ENCODE data around the gene CEACAM18. TPM values are rescaled to one million over a fixed set of nuclear protein-coding genes. Genes with fewer than 3 reads are reported as not detected.

The CEACAM18 gene
- total and polyA plus RNA-seq, 2 donors (not counting 1 experiment from before 2014, with no cell fraction given), result not detected

DNA sequence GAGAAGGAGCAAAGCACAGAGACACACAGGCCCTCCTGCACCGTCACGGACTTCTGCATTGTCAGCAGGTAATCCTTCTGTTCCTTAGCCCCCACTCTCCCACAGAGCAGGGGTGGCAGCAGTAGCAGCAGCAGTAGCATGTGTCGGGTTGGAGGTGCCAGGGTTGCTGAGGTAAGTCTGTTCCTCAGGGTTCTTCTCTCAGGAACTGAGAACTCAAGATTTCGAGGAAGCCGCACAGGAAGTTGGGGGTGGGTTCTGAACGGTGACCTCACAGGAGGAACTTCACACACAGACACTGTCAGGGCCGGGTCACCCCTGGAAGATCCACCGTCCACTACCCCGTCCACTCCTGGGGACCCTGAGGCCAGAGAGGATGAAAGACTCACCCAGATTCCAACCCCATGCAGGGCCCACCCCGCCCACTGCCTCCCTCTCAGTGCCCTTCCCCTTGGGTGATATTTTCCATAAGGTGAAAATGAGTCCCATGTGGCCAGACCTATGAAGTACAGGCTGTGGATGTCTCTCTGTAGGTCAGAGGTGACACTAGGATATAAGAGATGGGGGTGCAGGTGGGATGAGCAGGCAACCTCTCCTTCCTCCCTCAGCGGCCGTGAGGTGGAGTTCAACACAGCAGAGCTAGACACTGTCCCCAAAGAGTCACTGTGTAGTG lies 23.4 kb downstream of the CEACAM18 start, which contains the start of gene SIGLEC12:
SIGLEC12 (minus strand) TSS at position 207 of the 670 bp plus-strand sequence; CDS start at position 140, 67 bp downstream.
- peaks cover 15% of the 10 kb centered on the region for H3K4me1 Mint-ChIP-seq
- intact Hi-C loops (cut with micrococcal nuclease), result no loop called here
- Histone ChIP-seq H3K4me3 (ENCODE audit: control extremely low read depth in 1 of 5, extremely low read depth in 1 of 5, insufficient read depth in 1 of 5, low read depth in 2 of 5, low read length in 4 of 5) (peak within 1 kb of the TSS in 1 of 5 experiments; percentile 14), H3K9ac (ENCODE audit: low read length) (peak within 1 kb of the TSS; percentile 25), H3K79me2 (ENCODE audit: control insufficient read depth, insufficient read depth, low read length) (no peaks in the 10 kb centered on the region), H3K4me2 (replicated peaks; ENCODE audit: low read depth, low read length, poor library complexity, severe bottlenecking) (peak within 1 kb of the TSS; percentile 60), H2AFZ (ENCODE audit: insufficient read depth, low read depth, low read length, poor library complexity, severe bottlenecking) (peak within 1 kb of the TSS; percentile 50), H3K27ac (ENCODE audit: low read length in 2 of 2) (no peak within 1 kb of the TSS), H4K20me1 (ENCODE audit: control insufficient read depth, insufficient read depth, low read length, poor library complexity, severe bottlenecking) (no peaks in the 10 kb centered on the region), H3K4me1 (ENCODE audit: control insufficient read depth in 2 of 2, insufficient read depth in 2 of 2, low read length in 2 of 2) (peaks cover 9 to 14% of the 10 kb centered on the region in 2 donors), H3K36me3 (replicated peaks in 1 of 2; ENCODE audit: control extremely low read depth in 1 of 2, control insufficient read depth in 1 of 2, extremely low read depth in 1 of 2, insufficient read depth in 2 of 2, low read length in 1 of 2) (no peaks in the 10 kb centered on the region), H3K27me3 (replicated peaks in 1 of 4; ENCODE audit: control extremely low read depth in 1 of 4, control insufficient read depth in 3 of 4, insufficient read depth in 4 of 4, low read length in 3 of 4) (no peaks in the 10 kb centered on the region), H3K9me3 (ENCODE audit: control extremely low read depth in 1 of 3, control insufficient read depth in 2 of 3, insufficient read depth in 1 of 3, low read length in 2 of 3) (peaks cover 0 to 6% (median 0%) of the 10 kb centered on the region in 3 donors)
- H3K9me3 Mint-ChIP-seq (ENCODE audit: insufficient read depth), result no peaks in the 10 kb centered on the region
- ATAC-seq (ENCODE audit: low read depth), result peak; percentile 21
- TF ChIP-seq EZH2 (IDR thresholded peaks at IDR 0.05; ENCODE audit: borderline replicate concordance, insufficient read depth, low read depth, low read length, poor library complexity, severe bottlenecking), result no peak
- WGBS (ENCODE audit: insufficient coverage), result 9% methylated on average over 6 of the region's 12 CpGs
- peak; percentile 43 for DNase-seq
- peaks cover 4% of the 10 kb centered on the region for H3K27me3 Mint-ChIP-seq
- peak within 1 kb of the TSS; percentile 15 for H3K27ac Mint-ChIP-seq
- peak within 1 kb of the TSS; percentile 44 for H3K4me3 Mint-ChIP-seq
- ChIA-PET POLR2A (no interaction called here), CTCF (no interaction called here)

- no peak overlapping the region for H3K27ac Mint-ChIP-seq
- Histone ChIP-seq H3K27ac (ENCODE audit: low read length in 2 of 2) (no peak overlapping the region), H4K20me1 (ENCODE audit: control insufficient read depth, insufficient read depth, low read length, poor library complexity, severe bottlenecking) (no peaks in the 10 kb centered on the region), H3K9ac (ENCODE audit: low read length) (no peak overlapping the region), H3K4me3 (ENCODE audit: control extremely low read depth in 1 of 5, extremely low read depth in 1 of 5, insufficient read depth in 1 of 5, low read depth in 2 of 5, low read length in 4 of 5) (no peak overlapping the region), H3K36me3 (replicated peaks in 1 of 2; ENCODE audit: control extremely low read depth in 1 of 2, control insufficient read depth in 1 of 2, extremely low read depth in 1 of 2, insufficient read depth in 2 of 2, low read length in 1 of 2) (no peaks in the 10 kb centered on the region), H3K79me2 (ENCODE audit: control insufficient read depth, insufficient read depth, low read length) (no peaks in the 10 kb centered on the region), H2AFZ (ENCODE audit: insufficient read depth, low read depth, low read length, poor library complexity, severe bottlenecking) (no peak overlapping the region), H3K27me3 (replicated peaks in 1 of 4; ENCODE audit: control extremely low read depth in 1 of 4, control insufficient read depth in 3 of 4, insufficient read depth in 4 of 4, low read length in 3 of 4) (no peaks in the 10 kb centered on the region), H3K4me1 (ENCODE audit: control insufficient read depth in 2 of 2, insufficient read depth in 2 of 2, low read length in 2 of 2) (peaks cover 9 to 14% of the 10 kb centered on the region in 2 donors), H3K9me3 (ENCODE audit: control extremely low read depth in 1 of 3, control insufficient read depth in 2 of 3, insufficient read depth in 1 of 3, low read length in 2 of 3) (peaks cover 0 to 6% (median 0%) of the 10 kb centered on the region in 3 donors), H3K4me2 (replicated peaks; ENCODE audit: low read depth, low read length, poor library complexity, severe bottlenecking) (no peak overlapping the region)
- H3K27me3 Mint-ChIP-seq, result peaks cover under 1% of the 10 kb centered on the region
- ChIA-PET CTCF (interaction anchor here (1.2 to 1.9 kb wide), 3 partner anchors 11 to 162 kb away, joined by 3 to 9 read pairs (median 3); no protein-coding TSS in a partner anchor), POLR2A (no interaction called here)
- WGBS (ENCODE audit: insufficient coverage), result 37% methylated on average over 5 of the region's 5 CpGs
- ATAC-seq (ENCODE audit: low read depth), result no peak
- no peak for DNase-seq
- H3K9me3 Mint-ChIP-seq (ENCODE audit: insufficient read depth), result no peaks in the 10 kb centered on the region
- TF ChIP-seq CTCF (IDR thresholded peaks at IDR 0.05) (no peak), EZH2 (IDR thresholded peaks at IDR 0.05; ENCODE audit: borderline replicate concordance, insufficient read depth, low read depth, low read length, poor library complexity, severe bottlenecking) (no peak)
- intact Hi-C loops (cut with micrococcal nuclease), result no loop called here
- no peak overlapping the region for H3K4me3 Mint-ChIP-seq
- peaks cover 15% of the 10 kb centered on the region for H3K4me1 Mint-ChIP-seq
Measured at GRCh38 chr19:51503286-51503817, 25.0 kb downstream of the CEACAM18 start.

Measured in B cell (primary cell).